ENCODE data around the gene CSRP1. TPM values are rescaled to one million over a fixed set of nuclear protein-coding genes. Genes with fewer than 3 reads are reported as not detected.
A peak's percentile ranks its signal among the peaks of the same experiment; 100 is the strongest.

CSRP1 gene
- total RNA-seq, 3 donors from 2014 or later, result 186 to 1,491 (median 767) TPM

GRCh38 chr1:201545851-201546492 is 39.0 kb upstream of the CSRP1 start:
- TF ChIP-seq POLR2AphosphoS5 (IDR thresholded peaks at IDR 0.05) (no peak), POLR2A (IDR thresholded peaks at IDR 0.05) (no peak), CTCF (IDR thresholded peaks at IDR 0.05) (no peak)
- intact Hi-C loops (cut with DNase I; ENCODE audit: low total_unique reads), result no loop called here
- Histone ChIP-seq H3K27me3 (no peaks in the 10 kb centered on the region), H3K27ac (peak overlapping the region in 1 of 2 donors; percentile 12), H3K4me3 (no peak overlapping the region), H3K9me3 (no peaks in the 10 kb centered on the region), H3K4me1 (peaks cover 0 to 4% of the 10 kb centered on the region in 2 donors), H3K36me3 (no peaks in the 10 kb centered on the region)
- DNase-seq (ENCODE audit: low spot score in 2 of 2), result no peak

GRCh38 chr1:201544710-201545109 is 37.8 kb upstream of the CSRP1 start:
- Histone ChIP-seq H3K4me1 (peaks cover 3 to 5% of the 10 kb centered on the region in 2 donors), H3K27ac (peak overlapping the region in 1 of 2 donors; percentile 50), H3K27me3 (no peaks in the 10 kb centered on the region), H3K9me3 (no peaks in the 10 kb centered on the region), H3K4me3 (no peak overlapping the region), H3K36me3 (no peaks in the 10 kb centered on the region)
- no peak for DNase-seq (ENCODE audit: low spot score in 2 of 2)
- TF ChIP-seq POLR2A (IDR thresholded peaks at IDR 0.05) (no peak), POLR2AphosphoS5 (IDR thresholded peaks at IDR 0.05) (no peak), CTCF (IDR thresholded peaks at IDR 0.05) (no peak)
- intact Hi-C loops (cut with DNase I; ENCODE audit: low total_unique reads), result no loop called here

DNA sequence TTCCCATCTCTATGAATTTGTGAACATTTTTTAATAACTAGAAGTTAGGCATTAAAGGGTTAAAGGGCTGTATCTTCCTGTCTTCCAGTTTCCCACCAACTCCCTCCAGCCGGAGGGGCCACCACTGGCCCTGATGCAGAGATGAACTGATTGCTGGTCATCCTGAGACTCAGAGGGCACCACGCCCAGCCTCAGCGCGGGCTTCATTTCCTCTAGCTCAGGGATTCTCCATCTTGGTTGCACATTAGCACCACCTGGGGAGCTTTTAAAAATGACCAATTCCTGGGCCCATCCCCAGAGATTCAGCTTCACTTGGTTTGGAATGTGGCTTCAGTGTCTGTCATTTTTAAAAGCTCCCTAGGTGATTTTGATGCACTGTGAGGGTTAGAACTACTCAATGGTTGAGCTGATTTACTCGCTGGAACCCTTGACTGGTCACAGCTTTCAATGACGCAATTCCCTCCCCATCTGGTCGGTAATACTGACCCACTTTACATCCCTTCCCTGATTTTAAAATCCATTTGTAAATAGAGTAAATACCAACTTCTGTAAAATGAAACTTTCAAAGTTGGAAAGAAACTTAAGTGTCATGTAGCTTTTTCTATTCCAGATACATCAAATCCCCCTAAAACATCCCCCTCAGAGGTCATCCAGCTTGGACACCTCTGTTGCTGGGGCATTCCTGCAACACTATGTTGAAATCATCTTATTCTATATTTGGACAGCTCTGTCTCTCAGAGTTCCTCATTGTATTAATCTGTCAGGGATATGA is 37.1 kb upstream of the CSRP1 start:
- TF ChIP-seq POLR2A (IDR thresholded peaks at IDR 0.05) (no peak), CTCF (IDR thresholded peaks at IDR 0.05) (no peak), POLR2AphosphoS5 (IDR thresholded peaks at IDR 0.05) (no peak)
- Histone ChIP-seq H3K4me1 (peaks cover 5 to 7% of the 10 kb centered on the region in 2 donors), H3K27me3 (no peaks in the 10 kb centered on the region), H3K4me3 (no peak overlapping the region), H3K9me3 (no peaks in the 10 kb centered on the region), H3K27ac (peak overlapping the region; percentile 8 to 50), H3K36me3 (no peaks in the 10 kb centered on the region)
- no peak for DNase-seq (ENCODE audit: low spot score in 2 of 2)
- intact Hi-C loops (cut with DNase I; ENCODE audit: low total_unique reads), result no loop called here

- intact Hi-C loops (cut with DNase I; ENCODE audit: low total_unique reads), result no loop called here
- H3K36me3 ChIP-seq, result no peaks in the 10 kb centered on the region
- peak overlapping the region; percentile 54 to 94 for H3K27ac ChIP-seq
- H3K27me3 ChIP-seq, result no peaks in the 10 kb centered on the region
- H3K4me3 ChIP-seq, result no peak overlapping the region
- DNase-seq (ENCODE audit: low spot score in 2 of 2), result no peak
- TF ChIP-seq POLR2A (IDR thresholded peaks at IDR 0.05) (no peak), CTCF (IDR thresholded peaks at IDR 0.05) (no peak), POLR2AphosphoS5 (IDR thresholded peaks at IDR 0.05) (peak in 2 of 3 donors; percentile 20 to 35)
- H3K9me3 ChIP-seq, result no peaks in the 10 kb centered on the region
- H3K4me1 ChIP-seq, result peaks cover 5 to 18% of the 10 kb centered on the region in 2 donors
Measured at GRCh38 chr1:201542309-201543035, 35.5 kb upstream of the CSRP1 start.
